Measurements from ENCODE around the gene SLC22A4.

The SLC22A4 gene

DNA sequence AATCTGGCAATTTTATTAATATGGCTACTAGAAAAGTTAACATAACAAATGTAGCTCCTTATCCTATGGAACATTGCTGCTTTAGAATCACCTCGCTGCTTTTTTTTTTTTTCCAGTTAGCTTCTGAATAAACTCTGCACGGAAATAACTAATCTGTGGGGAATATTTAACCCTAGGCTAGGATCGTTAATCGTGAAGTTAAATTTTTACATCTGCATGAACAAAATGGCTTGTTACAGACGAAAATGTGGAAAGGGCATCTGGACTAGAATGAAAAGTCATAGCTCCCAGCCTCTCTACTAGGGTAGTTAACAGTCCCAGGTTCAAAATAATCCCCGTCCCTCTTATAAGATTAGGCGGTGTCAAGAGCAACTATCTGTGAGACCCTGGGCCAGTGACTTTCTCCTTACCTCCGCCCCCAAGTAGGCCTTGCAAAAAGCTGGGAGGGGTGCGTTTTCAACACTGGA, 74.8 kb downstream of the SLC22A4 start:
- peak overlapping the region; percentile 98 for H2AFZ ChIP-seq (ENCODE audit: low read depth, low read length)
- no peaks in the 10 kb centered on the region for H3K9me3 ChIP-seq (ENCODE audit: control insufficient read depth, low read length)
- H3K27me3 ChIP-seq (ENCODE audit: control insufficient read depth in 1 of 2, insufficient read depth in 1 of 2, low read length in 2 of 2): no peaks in the 10 kb centered on the region
- 31% methylated on average over 9 of the region's 9 CpGs for WGBS
- peak overlapping the region; percentile 84 for H3K9ac ChIP-seq (ENCODE audit: low read length)
- H3K4me2 ChIP-seq (ENCODE audit: low read length, poor library complexity, severe bottlenecking): peak overlapping the region; percentile 82
- peaks cover 9% of the 10 kb centered on the region for H3K79me1 ChIP-seq (replicated peaks; ENCODE audit: low read length, poor library complexity, severe bottlenecking)
- peak overlapping the region; percentile 99 for H2BK5ac ChIP-seq (ENCODE audit: low read depth, low read length, poor library complexity, severe bottlenecking)
- H2BK120ac ChIP-seq (ENCODE audit: low read depth, low read length): no peak overlapping the region
- peak overlapping the region; percentile 69 for H4K8ac ChIP-seq (ENCODE audit: low read length)
- H3K4me3 ChIP-seq (ENCODE audit: insufficient read depth in 1 of 2, low read depth in 1 of 2, low read length in 2 of 2): peak overlapping the region; percentile 82 to 86
- no peak overlapping the region for H2AK5ac ChIP-seq (ENCODE audit: low read length, severe bottlenecking)
- H2BK12ac ChIP-seq (ENCODE audit: low read length in 2 of 2): no peak overlapping the region
- H2BK15ac ChIP-seq (ENCODE audit: low read depth, poor library complexity, severe bottlenecking): no peak overlapping the region
- H3K4me1 ChIP-seq (ENCODE audit: control insufficient read depth, insufficient read depth, low read depth, low read length): peaks cover 28% of the 10 kb centered on the region
- H3K14ac ChIP-seq (ENCODE audit: low read length in 2 of 2): no peak overlapping the region
- H3K36me3 ChIP-seq (ENCODE audit: control insufficient read depth in 1 of 2, insufficient read depth in 2 of 2, low read depth in 1 of 2, low read length in 2 of 2): no peaks in the 10 kb centered on the region
- peak overlapping the region; percentile 96 for H3K27ac ChIP-seq (ENCODE audit: low read length, poor library complexity, severe bottlenecking)
- DNase-seq: peak; percentile 27
- H4K91ac ChIP-seq (ENCODE audit: low read length): no peak overlapping the region
- H3K18ac ChIP-seq (ENCODE audit: low read depth in 1 of 2, low read length in 2 of 2): no peak overlapping the region
- no peak overlapping the region for H3K4ac ChIP-seq (ENCODE audit: low read depth in 1 of 2, low read length in 2 of 2)
- H3K23ac ChIP-seq (ENCODE audit: low read length in 2 of 2): no peak overlapping the region

DNA sequence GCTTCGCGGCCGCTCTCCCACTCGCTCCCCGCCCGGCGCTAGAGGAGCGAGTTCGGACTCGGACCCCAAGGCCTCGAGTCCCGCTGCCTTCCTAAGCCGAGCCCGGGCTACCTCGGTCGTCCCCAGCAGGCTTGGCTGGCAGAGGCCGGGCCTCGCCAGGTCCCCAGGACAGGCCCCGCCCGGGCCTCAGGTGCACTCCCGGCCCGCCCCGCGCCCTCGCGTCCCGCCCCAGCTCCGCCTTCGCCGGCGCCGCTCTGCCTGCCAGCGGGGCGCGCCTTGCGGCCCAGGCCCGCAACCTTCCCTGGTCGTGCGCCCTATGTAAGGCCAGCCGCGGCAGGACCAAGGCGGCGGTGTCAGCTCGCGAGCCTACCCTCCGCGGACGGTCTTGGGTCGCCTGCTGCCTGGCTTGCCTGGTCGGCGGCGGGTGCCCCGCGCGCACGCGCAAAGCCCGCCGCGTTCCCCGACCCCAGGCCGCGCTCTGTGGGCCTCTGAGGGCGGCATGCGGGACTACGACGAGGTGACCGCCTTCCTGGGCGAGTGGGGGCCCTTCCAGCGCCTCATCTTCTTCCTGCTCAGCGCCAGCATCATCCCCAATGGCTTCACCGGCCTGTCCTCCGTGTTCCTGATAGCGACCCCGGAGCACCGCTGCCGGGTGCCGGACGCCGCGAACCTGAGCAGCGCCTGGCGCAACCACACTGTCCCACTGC, 75.4 kb downstream of the SLC22A4 start, which contains the start of gene SLC22A5:
Gene SLC22A5, plus strand, starts transcription at position 237 of the 707 bp plus-strand sequence. Its CDS starts 263 bp downstream, at position 500.
- Histone ChIP-seq H3K14ac (ENCODE audit: low read length in 2 of 2) (peak within 1 kb of the TSS in 1 of 2 experiments; percentile 96), H3K9me3 (ENCODE audit: control insufficient read depth, low read length) (no peaks in the 10 kb centered on the region), H3K4me3 (ENCODE audit: insufficient read depth in 1 of 2, low read depth in 1 of 2, low read length in 2 of 2) (peak within 1 kb of the TSS; percentile 82 to 86), H3K4me1 (ENCODE audit: control insufficient read depth, insufficient read depth, low read depth, low read length) (peaks cover 26% of the 10 kb centered on the region), H3K27me3 (ENCODE audit: control insufficient read depth in 1 of 2, insufficient read depth in 1 of 2, low read length in 2 of 2) (no peaks in the 10 kb centered on the region), H2AK5ac (ENCODE audit: low read length, severe bottlenecking) (no peak within 1 kb of the TSS), H3K4ac (ENCODE audit: low read depth in 1 of 2, low read length in 2 of 2) (peak within 1 kb of the TSS in 1 of 2 experiments; percentile 37), H3K4me2 (ENCODE audit: low read length, poor library complexity, severe bottlenecking) (peak within 1 kb of the TSS; percentile 82), H2BK120ac (ENCODE audit: low read depth, low read length) (peak within 1 kb of the TSS; percentile 62), H3K9ac (ENCODE audit: low read length) (peak within 1 kb of the TSS; percentile 84), H2BK15ac (ENCODE audit: low read depth, poor library complexity, severe bottlenecking) (peak within 1 kb of the TSS; percentile 54), H2AFZ (ENCODE audit: low read depth, low read length) (peak within 1 kb of the TSS; percentile 98), H3K23ac (ENCODE audit: low read length in 2 of 2) (peak within 1 kb of the TSS in 1 of 2 experiments; percentile 26), H3K79me1 (replicated peaks; ENCODE audit: low read length, poor library complexity, severe bottlenecking) (peaks cover 14% of the 10 kb centered on the region), H4K91ac (ENCODE audit: low read length) (peak within 1 kb of the TSS; percentile 18), H2BK5ac (ENCODE audit: low read depth, low read length, poor library complexity, severe bottlenecking) (peak within 1 kb of the TSS; percentile 99), H3K36me3 (ENCODE audit: control insufficient read depth in 1 of 2, insufficient read depth in 2 of 2, low read depth in 1 of 2, low read length in 2 of 2) (no peaks in the 10 kb centered on the region), H3K27ac (ENCODE audit: low read length, poor library complexity, severe bottlenecking) (peak within 1 kb of the TSS; percentile 96), H3K18ac (ENCODE audit: low read depth in 1 of 2, low read length in 2 of 2) (peak within 1 kb of the TSS; percentile 73 to 90), H2BK12ac (ENCODE audit: low read length in 2 of 2) (peak within 1 kb of the TSS in 1 of 2 experiments; percentile 80), H4K8ac (ENCODE audit: low read length) (peak within 1 kb of the TSS; percentile 69)
- WGBS: 1% methylated on average over 74 of the region's 83 CpGs
- DNase-seq: peak; percentile 58

GRCh38 chr5:132370181-132370970, 76.2 kb downstream of the SLC22A4 start:
- H3K27me3 ChIP-seq (ENCODE audit: control insufficient read depth in 1 of 2, insufficient read depth in 1 of 2, low read length in 2 of 2): no peaks in the 10 kb centered on the region
- peak overlapping the region in 1 of 2 experiments; percentile 75 for H3K18ac ChIP-seq (ENCODE audit: low read depth in 1 of 2, low read length in 2 of 2)
- peak overlapping the region in 1 of 2 experiments; percentile 55 for H2BK12ac ChIP-seq (ENCODE audit: low read length in 2 of 2)
- no peak overlapping the region for H3K27ac ChIP-seq (ENCODE audit: low read length, poor library complexity, severe bottlenecking)
- H2AK5ac ChIP-seq (ENCODE audit: low read length, severe bottlenecking): no peak overlapping the region
- peak overlapping the region; percentile 82 to 86 for H3K4me3 ChIP-seq (ENCODE audit: insufficient read depth in 1 of 2, low read depth in 1 of 2, low read length in 2 of 2)
- no peaks in the 10 kb centered on the region for H3K9me3 ChIP-seq (ENCODE audit: control insufficient read depth, low read length)
- peak overlapping the region in 1 of 2 experiments; percentile 96 for H3K14ac ChIP-seq (ENCODE audit: low read length in 2 of 2)
- peak overlapping the region in 1 of 2 experiments; percentile 29 for H3K4ac ChIP-seq (ENCODE audit: low read depth in 1 of 2, low read length in 2 of 2)
- no peak overlapping the region for H2BK120ac ChIP-seq (ENCODE audit: low read depth, low read length)
- H3K9ac ChIP-seq (ENCODE audit: low read length): peak overlapping the region; percentile 84
- H2BK15ac ChIP-seq (ENCODE audit: low read depth, poor library complexity, severe bottlenecking): no peak overlapping the region
- H3K4me2 ChIP-seq (ENCODE audit: low read length, poor library complexity, severe bottlenecking): peak overlapping the region; percentile 82
- no peak for DNase-seq
- H3K36me3 ChIP-seq (ENCODE audit: control insufficient read depth in 1 of 2, insufficient read depth in 2 of 2, low read depth in 1 of 2, low read length in 2 of 2): no peaks in the 10 kb centered on the region
- peaks cover 23% of the 10 kb centered on the region for H3K4me1 ChIP-seq (ENCODE audit: control insufficient read depth, insufficient read depth, low read depth, low read length)
- peak overlapping the region; percentile 98 for H2AFZ ChIP-seq (ENCODE audit: low read depth, low read length)
- H4K91ac ChIP-seq (ENCODE audit: low read length): no peak overlapping the region
- peak overlapping the region; percentile 99 for H2BK5ac ChIP-seq (ENCODE audit: low read depth, low read length, poor library complexity, severe bottlenecking)
- 18% methylated on average over 25 of the region's 34 CpGs for WGBS
- peak overlapping the region; percentile 69 for H4K8ac ChIP-seq (ENCODE audit: low read length)
- peaks cover 18% of the 10 kb centered on the region for H3K79me1 ChIP-seq (replicated peaks; ENCODE audit: low read length, poor library complexity, severe bottlenecking)
- peak overlapping the region in 1 of 2 experiments; percentile 26 for H3K23ac ChIP-seq (ENCODE audit: low read length in 2 of 2)
